Measurements from ENCODE around the gene SIGLEC11. TPM values are rescaled to one million over a fixed set of nuclear protein-coding genes. Genes with fewer than 3 reads are reported as not detected.

SIGLEC11 gene
- total and polyA plus RNA-seq, 2 donors (not counting 3 experiments of a cell fraction or from before 2014, with no cell fraction given): not detected

Other genes with a start within 250 kb of the SIGLEC11 start
- gene TSKS, start 197.9 kb downstream of the SIGLEC11 start, total RNA-seq: not detected in 2 replicates
- gene TSKS, start 197.9 kb downstream of the SIGLEC11 start, polyA plus RNA-seq: 0.03 TPM in 1 of 2 replicates, not detected in the other
- 108 TPM in 2 replicates for gene AP2A1, start 194.2 kb downstream of the SIGLEC11 start, total RNA-seq
- gene AP2A1, start 194.2 kb downstream of the SIGLEC11 start, polyA plus RNA-seq: 113 and 114 TPM in 2 replicates
- gene FUZ, start 147.9 kb downstream of the SIGLEC11 start, total RNA-seq: 14.0 and 15.3 TPM in 2 replicates
- gene FUZ, start 147.9 kb downstream of the SIGLEC11 start, polyA plus RNA-seq: 12.3 and 14.5 TPM in 2 replicates
- 55.8 and 62.9 TPM in 2 replicates for gene MED25, start 142.9 kb downstream of the SIGLEC11 start, total RNA-seq
- 28.3 and 31.7 TPM in 2 replicates for gene MED25, start 142.9 kb downstream of the SIGLEC11 start, polyA plus RNA-seq
- gene PTOV1, start 110.0 kb downstream of the SIGLEC11 start, total RNA-seq: 184 and 187 TPM in 2 replicates
- gene PTOV1, start 110.0 kb downstream of the SIGLEC11 start, polyA plus RNA-seq: 116 and 125 TPM in 2 replicates
- gene PNKP, start 93.6 kb downstream of the SIGLEC11 start, total RNA-seq: 112 and 114 TPM in 2 replicates
- gene PNKP, start 93.6 kb downstream of the SIGLEC11 start, polyA plus RNA-seq: 39.4 and 48.4 TPM in 2 replicates
- gene AKT1S1, start 83.8 kb downstream of the SIGLEC11 start, total RNA-seq: 61.9 and 64.2 TPM in 2 replicates
- gene AKT1S1, start 83.8 kb downstream of the SIGLEC11 start, polyA plus RNA-seq: 68.3 and 76.8 TPM in 2 replicates
- gene TBC1D17, start 83.5 kb downstream of the SIGLEC11 start, total RNA-seq: 36.1 and 39.3 TPM in 2 replicates
- 34.2 and 37.4 TPM in 2 replicates for gene TBC1D17, start 83.5 kb downstream of the SIGLEC11 start, polyA plus RNA-seq
- gene IL4I1, start 64.3 kb downstream of the SIGLEC11 start, total RNA-seq: 5.6 and 9.1 TPM in 2 replicates
- gene IL4I1, start 64.3 kb downstream of the SIGLEC11 start, polyA plus RNA-seq: 5.0 and 7.4 TPM in 2 replicates
- gene ATF5, start 32.0 kb downstream of the SIGLEC11 start, total RNA-seq: 38.0 and 46.0 TPM in 2 replicates
- 23.2 and 30.4 TPM in 2 replicates for gene ATF5, start 32.0 kb downstream of the SIGLEC11 start, polyA plus RNA-seq
- 83.2 and 93.7 TPM in 2 replicates for gene NUP62, start 31.7 kb downstream of the SIGLEC11 start, total RNA-seq
- 28.8 and 32.0 TPM in 2 replicates for gene NUP62, start 31.7 kb downstream of the SIGLEC11 start, polyA plus RNA-seq
- 36.0 and 37.4 TPM in 2 replicates for gene VRK3, start 64.2 kb upstream of the SIGLEC11 start, total RNA-seq
- gene VRK3, start 64.2 kb upstream of the SIGLEC11 start, polyA plus RNA-seq: 14.6 and 20.4 TPM in 2 replicates
- 8.1 and 8.7 TPM in 2 replicates for gene ZNF473, start 64.8 kb upstream of the SIGLEC11 start, total RNA-seq
- 3.0 and 3.8 TPM in 2 replicates for gene ZNF473, start 64.8 kb upstream of the SIGLEC11 start, polyA plus RNA-seq
- not detected in 2 replicates for gene IZUMO2, start 202.1 kb upstream of the SIGLEC11 start, total RNA-seq
- not detected in 2 replicates for gene IZUMO2, start 202.1 kb upstream of the SIGLEC11 start, polyA plus RNA-seq
- gene MYH14, start 242.4 kb upstream of the SIGLEC11 start, total RNA-seq: 0.13 TPM in 1 of 2 replicates, not detected in the other
- 0.05 TPM in 1 of 2 replicates, not detected in the other for gene MYH14, start 242.4 kb upstream of the SIGLEC11 start, polyA plus RNA-seq

All from endothelial cell of umbilical vein (primary cell).